ENCODE data around the gene NBEAL2. TPM values are rescaled to one million over a fixed set of nuclear protein-coding genes. Genes with fewer than 3 reads are reported as not detected.

NBEAL2 gene
- total and polyA plus RNA-seq, 2 of the 8 experiments (the other 6 are each of a cell fraction or from before 2014, with no cell fraction given), result 27.3 to 46.9 TPM

DNA sequence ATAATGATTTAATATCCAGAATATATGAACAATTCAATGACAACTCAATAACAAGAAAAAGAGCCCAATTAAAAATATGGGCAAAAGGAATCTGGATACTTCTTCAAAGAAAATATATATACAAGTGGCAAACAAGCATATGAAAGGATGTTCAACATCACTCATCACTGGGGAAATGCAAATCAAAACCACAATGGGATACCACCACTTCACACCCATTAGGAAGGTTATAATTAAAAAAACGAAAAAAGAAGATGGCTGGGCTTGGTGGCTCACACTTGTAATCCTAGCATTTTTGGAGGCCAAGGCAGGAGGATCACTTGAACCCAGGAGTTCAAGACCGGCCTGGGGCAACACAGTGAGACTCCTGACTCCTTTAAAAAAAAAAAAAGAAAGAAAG lies 7.1 kb upstream of the NBEAL2 start:
- Histone ChIP-seq H3K14ac (ENCODE audit: insufficient read length) (no peak overlapping the region), H3K4me1 (replicated peaks in 1 of 4; ENCODE audit: control insufficient read depth in 3 of 4, insufficient read depth in 4 of 4, low read length in 3 of 4) (peaks cover 0 to under 1% (median under 1%) of the 10 kb centered on the region in 4 experiments; a peak in 2 of 7 replicates), H3K27ac (ENCODE audit: low read depth, low read length) (no peak overlapping the region), H4K20me1 (replicated peaks in 1 of 2; ENCODE audit: control insufficient read depth in 1 of 2, insufficient read depth in 2 of 2, low read length in 2 of 2) (peaks cover 23 to 37% of the 10 kb centered on the region in 2 experiments), H3K56ac (replicated peaks; ENCODE audit: insufficient read length, low read depth, low read length) (no peak overlapping the region), H3K18ac (ENCODE audit: extremely low read depth, low read length) (no peak overlapping the region), H2BK120ac (replicated peaks; ENCODE audit: low read depth, low read length) (no peak overlapping the region), H2BK20ac (ENCODE audit: low read length) (no peak overlapping the region), H3K23ac (ENCODE audit: insufficient read length) (no peak overlapping the region), H2BK5ac (ENCODE audit: low read depth, low read length) (no peak overlapping the region), H3K27me3 (replicated peaks in 1 of 4; ENCODE audit: control insufficient read depth in 3 of 4, extremely low read depth in 1 of 4, insufficient read depth in 3 of 4, low read length in 3 of 4) (no peaks in the 10 kb centered on the region), H3K4ac (replicated peaks; ENCODE audit: insufficient read length, low read depth, low read length) (no peak overlapping the region), H2BK15ac (ENCODE audit: low read length) (no peak overlapping the region), H3K79me1 (ENCODE audit: low read depth, low read length) (peaks cover 20% of the 10 kb centered on the region), H4K5ac (ENCODE audit: insufficient read length, low read depth, low read length) (no peak overlapping the region), H3K4me2 (ENCODE audit: insufficient read depth in 1 of 2, low read depth in 2 of 2, low read length in 2 of 2) (no peak overlapping the region), H2BK12ac (ENCODE audit: low read depth, low read length) (no peak overlapping the region), H3K36me3 (ENCODE audit: control insufficient read depth in 2 of 4, insufficient read depth in 4 of 4, low read length in 3 of 4) (peaks cover 0 to 7% (median 1%) of the 10 kb centered on the region in 4 experiments; a peak in 4 of 8 replicates), H2AFZ (ENCODE audit: low read length) (no peak overlapping the region), H3K9me3 (ENCODE audit: insufficient read depth in 2 of 2, low read depth in 1 of 2, low read length in 1 of 2) (no peaks in the 10 kb centered on the region), H4K91ac (replicated peaks; ENCODE audit: insufficient read length, low read length) (no peak overlapping the region), H3K79me2 (ENCODE audit: control insufficient read depth in 1 of 2, insufficient read depth in 2 of 2, low read length in 2 of 2) (peaks cover 56 to 87% of the 10 kb centered on the region in 2 experiments), H4K8ac (ENCODE audit: extremely low read depth, insufficient read depth, low read length) (no peak overlapping the region), H3K23me2 (ENCODE audit: low read depth, low read length) (no peaks in the 10 kb centered on the region; the same call in 1 of the 2 replicates), H2AK5ac (ENCODE audit: low read depth, low read length) (no peak overlapping the region), H3K9ac (replicated peaks in 1 of 4; ENCODE audit: extremely low read depth in 1 of 4, low read depth in 3 of 4, low read length in 3 of 4) (no peak overlapping the region), H3K4me3 (ENCODE audit: extremely low read depth in 1 of 4, insufficient read depth in 2 of 4, low read depth in 3 of 4, low read length in 4 of 4) (no peak overlapping the region)
- POLR2A ChIA-PET (ENCODE audit: partially characterized antibody), result no interaction called here
- CTCF ChIA-PET (ENCODE audit: partially characterized antibody), result no interaction called here
- whole genome bisulfite sequencing, 2 experiments (ENCODE audit: extremely low coverage in 1 of 2, insufficient coverage in 1 of 2, insufficient read length in 1 of 2, insufficient replicate concordance in 2 of 2, low coverage in 1 of 2, low lambda C conversion rate in 2 of 2, missing lambda C conversion rate in 1 of 2), result 78% methylated on average over 1 of the region's 2 CpGs; no CpG with 5 or more reads in 1 of the 2 experiments
- FAIRE-seq (no peak), DNase-seq (ENCODE audit: low read depth in 1 of 2, low spot score in 2 of 2) (no peak)
- TF ChIP-seq NANOG (IDR thresholded peaks at IDR 0.05; ENCODE audit: insufficient read depth, low read depth, low read length, poor library complexity, severe bottlenecking), result no peak
- TF ChIP-seq CTBP2 (IDR thresholded peaks at IDR 0.05; ENCODE audit: borderline replicate concordance, insufficient read depth, insufficient read length, low read length), result no peak
- TF ChIP-seq SP1 (IDR thresholded peaks at IDR 0.05; ENCODE audit: low read depth, low read length), result no peak
- TF ChIP-seq, protein P1, sequence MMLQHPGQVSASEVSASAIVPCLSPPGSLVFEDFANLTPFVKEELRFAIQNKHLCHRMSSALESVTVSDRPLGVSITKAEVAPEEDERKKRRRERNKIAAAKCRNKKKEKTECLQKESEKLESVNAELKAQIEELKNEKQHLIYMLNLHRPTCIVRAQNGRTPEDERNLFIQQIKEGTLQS (IDR thresholded peaks at IDR 0.05; ENCODE audit: insufficient read depth, low read depth, low read length), result no peak
- no peak for TF ChIP-seq PHF8 (conservative IDR thresholded peaks at IDR 0.05; ENCODE audit: low read depth, low read length)
- no peak for TF ChIP-seq HDAC6 (IDR thresholded peaks at IDR 0.05; ENCODE audit: low read depth, low read length)
- no peak for TF ChIP-seq CHD1 (IDR thresholded peaks at IDR 0.05; ENCODE audit: low read depth, low read length)
- no peak for TF ChIP-seq RBBP5 (IDR thresholded peaks at IDR 0.05; ENCODE audit: borderline replicate concordance, low read depth, low read length)
- no peak for TF ChIP-seq YY1 (IDR thresholded peaks at IDR 0.05; ENCODE audit: low read depth, low read length)
- no peak for TF ChIP-seq BRCA1 (IDR thresholded peaks at IDR 0.05; ENCODE audit: low read depth, low read length)
- no peak for TF ChIP-seq SAP30 (IDR thresholded peaks at IDR 0.05; ENCODE audit: insufficient read depth, insufficient replicate concordance, low read length)
- TF ChIP-seq CBX8 (IDR thresholded peaks at IDR 0.05; ENCODE audit: borderline replicate concordance, low read depth, low read length), result no peak
- no peak for TF ChIP-seq RNF2 (IDR thresholded peaks at IDR 0.05; ENCODE audit: borderline replicate concordance, low read depth, low read length, missing control alignments, poor library complexity, severe bottlenecking)
